Stimulated activated CD8-positive, alpha-beta memory T cell treated with anti-CD3 and anti-CD28 coated beads, Interleukin-15, amount 100 ng/mL, for 4 hours (primary cell): Measurements from ENCODE around the gene ZBTB47.

Source experiments
- DNase-seq, 2 donors: peaks; one replicate each; pipeline ENCODE4 v3.0.0-alpha.2; 2020; ENCODE audit warnings: low read depth in 2 of 2

ZBTB47 gene

GRCh38 chr3:42665050-42665878 lies 11.8 kb downstream of the ZBTB47 start:
- no peak for DNase-seq

DNA sequence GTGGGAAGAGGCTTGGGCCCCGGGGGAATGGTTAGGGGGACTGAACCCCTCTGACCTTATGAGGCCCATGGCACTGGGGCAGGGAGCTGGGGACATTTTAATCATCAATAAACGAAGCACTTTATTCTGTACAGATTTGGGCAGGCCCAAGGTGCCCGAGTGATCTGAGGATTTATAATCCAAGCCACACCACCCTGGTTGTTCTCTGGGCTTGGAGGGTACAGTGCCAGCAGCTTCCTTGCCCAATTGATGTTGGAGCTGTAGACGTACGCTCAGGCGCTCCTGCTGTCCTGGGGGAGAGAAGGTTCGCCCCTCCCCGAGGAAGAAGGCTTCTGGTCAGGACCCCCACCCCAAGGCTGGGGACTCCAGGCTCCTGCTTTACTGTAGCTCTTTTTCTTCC lies 12.5 kb downstream of the ZBTB47 start:
- DNase-seq: no peak

- DNase-seq: no peak
These were observed 13.1 kb downstream of the ZBTB47 start for GRCh38 chr3:42666577-42666998.

- no peak for DNase-seq
These were observed 13.6 kb downstream of the ZBTB47 start for GRCh38 chr3:42667096-42667522.

- DNase-seq: no peak
These were observed 14.3 kb downstream of the ZBTB47 start for GRCh38 chr3:42667523-42668412.

DNA sequence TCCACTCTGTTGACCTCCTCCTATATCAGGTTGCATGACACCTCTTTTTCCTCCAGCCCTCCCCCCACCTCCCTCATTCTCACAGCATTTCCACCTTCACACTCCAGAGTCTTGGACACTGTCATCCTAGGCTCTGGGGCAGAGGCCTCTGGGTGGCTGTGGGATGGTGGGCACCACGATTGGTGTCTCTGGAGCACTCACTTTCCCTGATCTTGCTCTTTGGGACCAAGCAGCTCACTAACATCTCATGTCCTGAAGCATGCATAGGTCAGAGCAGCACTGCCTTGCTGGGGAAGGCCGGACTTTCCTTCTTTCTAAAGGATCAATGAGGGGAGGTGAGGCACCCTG lies 14.9 kb downstream of the ZBTB47 start:
- DNase-seq: no peak

GRCh38 chr3:42668793-42669217 lies 15.3 kb downstream of the ZBTB47 start:
- no peak for DNase-seq

DNA sequence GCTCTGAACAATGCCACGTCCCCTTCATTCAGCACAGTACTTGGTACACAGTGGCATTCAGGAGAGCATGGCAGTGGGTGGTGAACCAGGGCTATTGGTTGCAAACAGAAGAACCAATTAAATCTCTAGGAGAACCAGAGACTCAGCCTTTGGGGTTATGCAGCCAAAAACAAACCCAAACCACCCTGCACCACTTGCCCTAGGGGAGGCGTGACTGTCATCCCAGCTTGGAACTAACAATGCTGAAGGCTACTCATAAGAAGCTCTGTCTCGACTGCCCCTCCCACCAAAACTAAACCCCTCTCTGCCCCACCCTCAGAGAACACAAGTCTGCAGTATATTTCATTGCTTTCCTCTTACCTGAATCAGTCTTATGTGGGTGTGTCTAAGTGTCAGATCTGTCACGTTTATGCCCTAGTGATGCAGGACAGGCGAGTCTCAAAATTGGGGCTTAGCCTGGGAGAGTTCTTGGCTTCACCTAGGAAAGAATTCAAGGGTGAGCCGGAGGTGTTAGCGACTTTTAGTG lies 16.6 kb downstream of the ZBTB47 start:
- DNase-seq: no peak

DNA sequence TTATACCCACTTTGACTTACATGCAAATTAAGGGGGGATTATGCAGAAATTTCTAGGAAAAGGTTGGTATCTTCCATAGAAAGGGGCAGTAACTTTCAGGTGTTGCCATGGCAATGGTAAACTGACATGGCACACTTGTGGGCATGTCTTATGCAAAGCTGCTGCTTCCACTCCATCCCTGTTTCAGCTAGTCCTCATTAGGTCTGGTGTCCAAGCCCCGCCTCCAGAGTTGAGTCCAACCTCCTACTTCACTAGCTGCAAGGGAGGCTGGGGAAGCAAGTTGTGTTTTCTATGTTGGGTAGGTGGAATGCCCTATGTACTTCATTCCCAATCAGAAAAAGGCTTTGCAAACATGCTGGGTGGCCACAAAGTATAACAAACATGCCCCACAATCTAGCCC lies 17.2 kb downstream of the ZBTB47 start:
- DNase-seq: no peak

DNA sequence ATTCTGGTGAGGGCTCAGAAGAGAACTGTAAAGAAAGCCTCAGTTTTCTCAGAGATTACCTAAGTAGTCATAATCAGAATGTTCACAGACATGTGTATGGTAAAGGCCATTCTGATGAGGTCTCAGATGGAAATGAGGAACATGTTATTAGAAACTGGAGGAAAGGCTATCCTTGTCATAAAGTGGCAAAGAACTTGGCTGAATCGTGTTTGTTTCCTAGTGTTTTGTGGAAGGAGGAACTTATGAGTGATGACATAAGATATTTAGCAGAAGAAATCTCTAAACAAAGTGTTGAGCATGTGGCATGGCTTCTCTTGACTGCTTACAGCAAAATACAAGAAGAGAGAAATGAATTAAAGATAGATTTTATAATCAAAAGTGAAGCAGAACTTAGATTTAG lies 19.0 kb downstream of the ZBTB47 start:
- DNase-seq: no peak

GRCh38 chr3:42673082-42673481 lies 19.6 kb downstream of the ZBTB47 start:
- no peak for DNase-seq

- no peak for DNase-seq
These were observed 20.6 kb downstream of the ZBTB47 start for GRCh38 chr3:42674146-42674545.

DNA sequence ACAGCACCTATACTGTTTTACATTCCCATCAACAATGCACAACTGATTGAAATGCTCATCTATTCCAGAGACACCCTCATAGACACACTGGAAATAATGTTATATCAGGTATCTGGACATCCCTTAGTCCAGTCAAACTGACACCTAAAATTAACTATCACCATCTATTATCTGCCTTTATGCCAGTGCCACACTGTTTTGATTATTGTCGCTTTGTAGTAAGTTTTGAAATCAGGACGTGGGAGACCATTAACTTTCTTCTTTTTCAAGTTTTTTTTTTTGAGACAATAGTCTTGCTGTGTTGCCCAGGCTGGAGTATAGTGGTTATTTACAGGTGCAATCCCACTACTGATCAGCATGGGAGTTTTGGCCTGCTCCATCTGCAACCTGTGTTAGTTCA lies 22.4 kb downstream of the ZBTB47 start:
- DNase-seq: no peak

- DNase-seq: no peak
These were observed 24.9 kb downstream of the ZBTB47 start for GRCh38 chr3:42678447-42678846.

GRCh38 chr3:42680271-42680670 lies 26.8 kb downstream of the ZBTB47 start:
- no peak for DNase-seq

DNA sequence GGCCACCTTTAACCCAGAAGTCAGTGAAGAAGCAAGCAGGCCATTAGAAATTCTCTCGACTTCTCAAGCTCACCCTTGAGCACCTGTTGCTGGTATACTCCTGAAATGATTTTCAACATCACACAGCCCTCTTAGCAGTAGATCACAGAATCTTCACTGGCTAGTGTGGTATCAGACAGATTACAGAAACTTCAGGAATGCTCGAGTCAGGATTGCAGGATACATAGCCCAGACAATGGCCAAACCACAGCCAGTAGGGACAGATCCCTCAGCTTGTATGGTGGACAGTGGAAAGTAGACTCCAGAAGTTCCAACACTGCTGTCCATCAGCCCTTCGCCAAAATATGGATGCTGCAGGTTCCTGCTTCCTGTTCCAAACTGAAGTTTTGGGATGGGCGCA lies 27.3 kb downstream of the ZBTB47 start:
- no peak for DNase-seq

DNA sequence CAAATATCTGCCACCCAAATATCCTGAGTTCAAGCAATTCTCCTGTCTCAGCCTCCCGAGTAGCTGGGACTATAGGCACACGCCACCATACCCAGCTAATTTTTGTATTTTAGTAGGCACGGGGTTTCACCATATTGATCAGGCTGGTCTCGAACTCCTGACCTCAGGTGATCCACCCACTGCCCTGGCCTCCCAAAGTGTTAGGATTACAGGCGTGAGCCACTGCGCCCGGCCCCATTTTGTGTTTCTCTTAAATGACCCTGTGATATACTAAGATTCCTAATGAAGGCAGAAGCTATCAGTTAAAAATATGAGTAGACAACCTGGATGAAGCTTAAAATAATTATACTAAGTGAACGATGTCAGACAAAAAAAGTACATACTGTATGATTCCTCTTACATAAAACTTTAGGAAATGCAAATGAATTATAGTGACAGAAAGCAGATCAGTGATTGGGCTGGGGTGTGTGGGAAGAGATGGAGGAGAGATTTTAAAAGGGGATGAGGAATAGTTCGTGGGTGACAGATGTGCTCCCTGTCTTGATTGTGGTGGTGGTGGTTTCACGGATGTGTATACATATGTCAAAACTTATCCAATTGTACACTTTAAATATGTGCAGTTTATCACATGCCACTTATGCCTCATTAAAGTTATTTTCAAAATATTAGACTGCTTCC lies 28.0 kb downstream of the ZBTB47 start:
- no peak for DNase-seq

GRCh38 chr3:42682301-42683070 lies 29.0 kb downstream of the ZBTB47 start:
- no peak for DNase-seq

GRCh38 chr3:42683875-42684598 lies 30.5 kb downstream of the ZBTB47 start:
- no peak for DNase-seq

DNA sequence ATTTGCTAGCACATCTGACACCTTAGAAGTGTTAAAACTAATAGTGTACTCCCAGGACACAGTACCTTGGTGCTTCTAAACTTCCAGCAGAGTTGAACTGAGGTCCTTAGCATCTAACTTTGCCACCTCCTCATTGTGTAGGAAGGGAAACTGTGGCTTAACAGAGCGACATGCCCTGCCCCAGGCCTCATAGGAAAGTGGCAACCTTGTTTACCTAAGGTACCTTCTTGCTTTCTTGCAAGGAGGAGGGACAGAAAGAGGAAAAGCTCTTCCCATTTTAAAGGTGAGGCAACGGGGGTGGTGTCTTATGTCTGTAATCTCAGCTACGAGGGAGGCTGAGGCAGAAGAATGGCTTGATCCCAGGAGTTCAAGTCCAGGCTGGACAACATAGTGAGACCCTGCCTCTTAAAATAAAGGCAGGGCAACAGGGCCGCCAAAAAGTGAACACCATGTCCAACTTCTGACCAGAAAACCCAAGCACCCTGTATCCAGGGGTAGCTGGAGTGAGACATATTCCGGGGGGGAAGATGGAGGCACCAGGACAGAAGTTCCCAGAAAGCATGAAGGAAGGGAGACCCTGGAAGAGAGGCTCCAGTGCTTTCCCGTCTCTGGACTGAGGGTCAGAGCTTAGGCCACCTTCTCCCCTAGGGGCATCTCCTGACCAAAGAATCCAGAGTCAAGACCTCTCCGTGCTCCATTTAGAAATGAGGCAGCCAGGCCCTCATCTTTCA lies 31.3 kb downstream of the ZBTB47 start:
- DNase-seq: no peak
